DOHH2 (cell line): ENCODE data around the gene VASH1.

Experiments used
- H3F3A ChIP-seq: fragments of 200-600 bp; sonication (generic), shearing (Covaris generic); 2 replicates; pipeline ENCODE4 v1.6.0; 2016; ENCODE audit warnings: antibody characterized with exemption, mild to moderate bottlenecking; ENCODE audit not compliant: control insufficient read depth, insufficient read depth
- H3K27ac ChIP-seq: fragments of 200-600 bp; sonication (generic); 2 replicates; pipeline ENCODE4 v1.5.1; 2014; ENCODE audit warnings: low read depth, mild to moderate bottlenecking, low read length, moderate library complexity
- H3K27me3 ChIP-seq: fragments of 200-600 bp; sonication (generic); 2 replicates; pipeline ENCODE4 v1.6.1; 2014; ENCODE audit warnings: mild to moderate bottlenecking, low read length, mixed read lengths; ENCODE audit not compliant: control insufficient read depth
- H3K36me3 ChIP-seq: fragments of 200-600 bp; sonication (generic); 2 replicates; pipeline ENCODE4 v1.6.1; 2014; ENCODE audit warnings: mild to moderate bottlenecking, low read length, moderate library complexity, mixed read lengths; ENCODE audit not compliant: control insufficient read depth
- H3K4me1 ChIP-seq: fragments of 200-600 bp; sonication (generic); 2 replicates; pipeline ENCODE4 v1.6.1; 2014; ENCODE audit warnings: mild to moderate bottlenecking, low read length, mixed read lengths; ENCODE audit not compliant: control insufficient read depth
- H3K4me2 ChIP-seq: fragments of 200-600 bp; sonication (generic); 2 replicates; pipeline ENCODE4 v1.6.0; 2014; ENCODE audit warnings: mild to moderate bottlenecking, low read length, moderate library complexity
- H3K4me3 ChIP-seq: fragments of 200-600 bp; sonication (generic); 2 replicates; pipeline ENCODE4 v1.5.1; 2014; ENCODE audit warnings: mild to moderate bottlenecking, low read length, mixed read lengths
- H3K79me2 ChIP-seq: fragments of 200-600 bp; sonication (generic); 2 replicates; pipeline ENCODE4 v1.6.1; 2014; ENCODE audit warnings: mild to moderate bottlenecking, low read length, mixed read lengths; ENCODE audit not compliant: control insufficient read depth
- H3K9me2 ChIP-seq: fragments of 200-600 bp; sonication (generic); replicated peaks from 2 replicates; pipeline ENCODE4 v1.6.1; 2014; ENCODE audit warnings: mild to moderate bottlenecking, low read length, mixed read lengths; ENCODE audit not compliant: control insufficient read depth
- H3K9me3 ChIP-seq: fragments of 200-600 bp; sonication (generic); 2 replicates; pipeline ENCODE4 v1.6.1; 2014; ENCODE audit warnings: antibody characterized with exemption, low read length, mixed read lengths; ENCODE audit not compliant: control insufficient read depth, insufficient read depth
- H4K20me1 ChIP-seq: fragments of 200-600 bp; sonication (generic); 2 replicates; pipeline ENCODE4 v1.6.0; 2014; ENCODE audit warnings: low read depth, mild to moderate bottlenecking, antibody characterized with exemption, low read length, moderate library complexity; ENCODE audit not compliant: control insufficient read depth, insufficient read depth
- CTCF ChIP-seq: fragments of 200-600 bp; sonication (generic); IDR thresholded peaks from one replicate; pipeline ENCODE4 v1.5.1; 2014; ENCODE audit warnings: antibody characterized with exemption, mild to moderate bottlenecking, low read depth, low read length; ENCODE audit not compliant: poor library complexity, severe bottlenecking
- EZH2phosphoT487 ChIP-seq: fragments of 200-600 bp; sonication (generic); IDR thresholded peaks from 2 replicates; pipeline ENCODE4 v1.6.1; 2017; ENCODE audit warnings: borderline replicate concordance, mild to moderate bottlenecking, antibody characterized with exemption, low read length, moderate library complexity, mixed read lengths

VASH1 gene

GRCh38 chr14:76717508-76718290 is 43.6 kb upstream of the VASH1 start:
- no peak overlapping the region for H3K4me3 ChIP-seq
- no peak overlapping the region for H3K27ac ChIP-seq
- no peaks in the 10 kb centered on the region for H3F3A ChIP-seq
- TF ChIP-seq EZH2phosphoT487 (no peak), CTCF (no peak)
- H3K4me1 ChIP-seq = peaks cover 9% of the 10 kb centered on the region
- no peaks in the 10 kb centered on the region for H3K9me2 ChIP-seq
- H3K36me3 ChIP-seq = no peaks in the 10 kb centered on the region
- no peaks in the 10 kb centered on the region for H3K9me3 ChIP-seq
- H3K27me3 ChIP-seq = peaks cover 9% of the 10 kb centered on the region
- no peaks in the 10 kb centered on the region for H4K20me1 ChIP-seq
- no peaks in the 10 kb centered on the region for H3K79me2 ChIP-seq
- H3K4me2 ChIP-seq = no peak overlapping the region

DNA sequence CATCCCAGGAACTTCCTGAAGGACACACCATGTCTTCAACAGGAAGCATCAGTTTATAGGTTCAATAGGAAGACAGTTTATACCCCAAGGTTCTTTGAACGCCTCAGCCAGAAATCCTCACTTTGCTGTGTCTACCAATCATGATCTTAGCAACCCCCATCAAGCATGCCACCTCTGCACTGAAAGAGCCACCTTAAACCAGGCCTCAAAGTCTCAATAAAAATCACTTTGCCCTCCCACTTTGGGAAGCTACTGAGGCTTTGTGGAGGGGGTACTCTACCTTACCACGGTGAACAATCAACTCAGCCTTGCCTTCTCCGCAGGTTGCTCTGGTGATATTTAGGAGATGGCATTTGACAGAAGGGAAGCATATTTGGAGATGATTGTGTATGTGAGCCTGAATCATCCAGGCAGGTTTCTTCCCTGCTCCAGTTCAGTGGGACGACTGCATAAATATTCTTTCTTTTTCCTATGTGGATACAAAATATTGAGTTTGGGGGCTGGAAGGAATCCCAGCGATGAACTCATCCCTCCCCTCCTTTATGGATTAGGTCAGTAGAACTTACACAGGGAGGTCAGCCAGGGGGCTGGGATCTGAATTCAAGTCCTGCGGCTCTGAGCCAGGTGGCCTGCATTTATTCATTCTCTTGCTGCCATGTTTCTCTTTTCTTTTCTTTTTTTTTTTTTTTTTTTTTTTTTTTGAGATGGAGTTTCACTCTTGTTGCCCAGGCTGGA is 42.8 kb upstream of the VASH1 start:
- Histone ChIP-seq H3K27ac (no peak overlapping the region), H3K36me3 (no peaks in the 10 kb centered on the region), H3K27me3 (peaks cover 9% of the 10 kb centered on the region), H3K79me2 (no peaks in the 10 kb centered on the region), H3K4me1 (peaks cover 9% of the 10 kb centered on the region), H4K20me1 (no peaks in the 10 kb centered on the region), H3K4me2 (no peak overlapping the region), H3K9me3 (no peaks in the 10 kb centered on the region), H3K9me2 (no peaks in the 10 kb centered on the region), H3K4me3 (no peak overlapping the region), H3F3A (no peaks in the 10 kb centered on the region)
- TF ChIP-seq CTCF = no peak
- no peak for TF ChIP-seq EZH2phosphoT487

GRCh38 chr14:76719666-76720065 is 41.6 kb upstream of the VASH1 start:
- TF ChIP-seq EZH2phosphoT487 = no peak
- TF ChIP-seq CTCF = no peak
- H4K20me1 ChIP-seq = no peaks in the 10 kb centered on the region
- no peak overlapping the region for H3K27ac ChIP-seq
- peaks cover 9% of the 10 kb centered on the region for H3K4me1 ChIP-seq
- H3K27me3 ChIP-seq = peaks cover 9% of the 10 kb centered on the region
- no peak overlapping the region for H3K4me2 ChIP-seq
- no peaks in the 10 kb centered on the region for H3F3A ChIP-seq
- H3K9me3 ChIP-seq = no peaks in the 10 kb centered on the region
- no peaks in the 10 kb centered on the region for H3K9me2 ChIP-seq
- no peaks in the 10 kb centered on the region for H3K79me2 ChIP-seq
- no peak overlapping the region for H3K4me3 ChIP-seq
- H3K36me3 ChIP-seq = no peaks in the 10 kb centered on the region
